Cerebellar nuclear complex (tissue), 1 donor: Measurements from ENCODE around the gene TBX3.
"Not testable (repeated sequence)": the region's sequence is repeated elsewhere in the genome, so short reads cannot be mapped to it uniquely, and the experiment has no call there.

Source experiments
- DNase-seq, 2 experiments: peaks; one replicate each; lab custom pipeline; 2025; lab: John Stamatoyannopoulos, UW

Gene TBX3

GRCh38 chr12:114684098-114684869 lies at the start of gene TBX3:
TSS of gene TBX3 (minus strand) at chr12:114684175. CDS start at chr12:114683200, 975 bp downstream.
- DNase-seq, result no peak

GRCh38 chr12:114732426-114733030 lies 48.6 kb upstream of the TBX3 start:
- no peak for DNase-seq

- no peak for DNase-seq
These were observed 45.8 kb upstream of the TBX3 start for GRCh38 chr12:114729731-114730130.

- DNase-seq, result no peak
These were observed 42.2 kb upstream of the TBX3 start for GRCh38 chr12:114726092-114726710.

GRCh38 chr12:114722176-114722575 lies 38.2 kb upstream of the TBX3 start:
- DNase-seq, result not testable (repeated sequence)

- DNase-seq, result no peak
These were observed 37.3 kb upstream of the TBX3 start for GRCh38 chr12:114721266-114721665.

- no peak for DNase-seq
These were observed 29.7 kb upstream of the TBX3 start for GRCh38 chr12:114713466-114714215.

- no peak for DNase-seq
These were observed 27.7 kb upstream of the TBX3 start for GRCh38 chr12:114711689-114712152.

- DNase-seq, result no peak
These were observed 26.2 kb upstream of the TBX3 start for GRCh38 chr12:114710151-114710550.

GRCh38 chr12:114709112-114709511 lies 25.1 kb upstream of the TBX3 start:
- no peak for DNase-seq

GRCh38 chr12:114708598-114708997 lies 24.6 kb upstream of the TBX3 start:
- DNase-seq, result not testable (repeated sequence)

GRCh38 chr12:114704096-114704495 lies 20.1 kb upstream of the TBX3 start:
- no peak for DNase-seq

GRCh38 chr12:114703060-114703493 lies 19.1 kb upstream of the TBX3 start:
- no peak for DNase-seq

GRCh38 chr12:114702462-114702861 lies 18.5 kb upstream of the TBX3 start:
- no peak for DNase-seq

- DNase-seq, result no peak
These were observed 17.6 kb upstream of the TBX3 start for GRCh38 chr12:114701553-114701952.

GRCh38 chr12:114701104-114701414 lies 17.1 kb upstream of the TBX3 start:
- DNase-seq, result no peak

GRCh38 chr12:114700392-114701103 lies 16.6 kb upstream of the TBX3 start:
- DNase-seq, result no peak

GRCh38 chr12:114698566-114699163 lies 14.7 kb upstream of the TBX3 start:
- DNase-seq, result no peak

GRCh38 chr12:114697741-114698565 lies 14.0 kb upstream of the TBX3 start:
- DNase-seq, result no peak

- no peak for DNase-seq
These were observed 13.3 kb upstream of the TBX3 start for GRCh38 chr12:114697243-114697716.
